Thoracic aorta (tissue), 2 donors: Measurements from ENCODE around the gene ZNF629. TPM values are rescaled to one million over a fixed set of nuclear protein-coding genes. Genes with fewer than 3 reads are reported as not detected.
"Not testable (repeated sequence)": the region's sequence is repeated elsewhere in the genome, so short reads cannot be mapped to it uniquely, and the experiment has no call there.

Source experiments
- ATAC-seq: fragments of 150-250 bp; one replicate; pipeline ENCODE4 v1.8.0; 2017; ENCODE audit warnings: low read depth; ENCODE audit not compliant: insufficient number of reproducible peaks, low FRiP score
- DNase-seq: peaks from one replicate; pipeline ENCODE4 v3.0.0-alpha.2; 2020; ENCODE audit warnings: low spot score
- H3K27ac ChIP-seq, 2 donors: fragments of 200-600 bp; sonication (generic); 1 replicate in 1 of 2; 2 replicates in 1 of 2; pipeline ENCODE4 v1.5.1; 2016; ENCODE audit warnings: mild to moderate bottlenecking in 2 of 2, moderate library complexity in 2 of 2
- H3K27me3 ChIP-seq: fragments of 200-600 bp; sonication (generic); replicated peaks from 2 replicates; pipeline ENCODE4 v1.6.0; 2016; ENCODE audit warnings: mild to moderate bottlenecking; ENCODE audit not compliant: insufficient read depth
- H3K36me3 ChIP-seq: fragments of 200-600 bp; sonication (generic); one replicate; pipeline ENCODE4 v1.5.1; 2016
- H3K4me1 ChIP-seq, 2 donors: fragments of 200-600 bp; sonication (generic); 1 replicate in 1 of 2; 2 replicates in 1 of 2; pipeline versions ENCODE4 v1.5.1 to v1.6.0; 2016; ENCODE audit warnings: low read depth in 2 of 2, mild to moderate bottlenecking in 1 of 2; ENCODE audit not compliant: control insufficient read depth in 1 of 2
- H3K4me3 ChIP-seq: fragments of 200-600 bp; sonication (generic); 2 replicates; pipeline ENCODE4 v1.5.1; 2016; ENCODE audit warnings: mild to moderate bottlenecking
- H3K9me3 ChIP-seq: fragments of 200-600 bp; sonication (generic); 2 replicates; pipeline ENCODE4 v1.5.1; 2016
- total RNA-seq, 2 donors: library from RNA; depleted of rRNA; stranded (reverse); fragments of >200 nt; gene quantifications; one replicate each; pipeline versions ENCODE4 v1.1.0 to v1.2.3, GENCODE V29; 2016
- TF ChIP-seq, protein P1 (sequence below): fragments of 200-600 bp; sonication (generic); IDR thresholded peaks from one replicate; pipeline ENCODE4 v1.5.1; 2019; ENCODE audit warnings: antibody characterized with exemption

ZNF629 gene
- total RNA-seq, 2 donors from 2014 or later = 10.7 to 18.8 TPM

DNA sequence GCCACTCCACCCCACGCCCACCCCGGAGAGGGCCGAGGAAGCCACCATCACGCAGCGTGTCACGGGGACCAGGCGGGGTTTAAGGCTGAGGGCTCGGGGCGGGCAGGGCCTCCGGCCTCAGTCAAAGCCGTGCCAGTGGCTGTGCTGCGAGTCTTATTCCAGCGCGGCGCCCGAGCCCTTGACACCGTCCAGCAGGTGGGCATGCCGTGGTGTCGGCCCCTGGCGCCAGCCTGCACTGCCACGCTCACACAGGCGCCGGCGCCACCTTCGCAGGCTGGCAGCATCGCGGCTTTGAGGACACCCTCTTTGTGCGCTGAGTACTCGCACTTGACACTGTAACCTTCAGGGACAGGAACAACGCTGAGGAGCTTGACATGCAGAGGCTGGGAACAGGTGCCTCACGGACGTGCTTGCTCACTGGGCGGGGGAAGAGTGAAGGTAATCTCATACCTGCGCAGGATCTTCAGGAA, 34.0 kb upstream of the ZNF629 start:
- ATAC-seq (no peak), DNase-seq (no peak)

DNA sequence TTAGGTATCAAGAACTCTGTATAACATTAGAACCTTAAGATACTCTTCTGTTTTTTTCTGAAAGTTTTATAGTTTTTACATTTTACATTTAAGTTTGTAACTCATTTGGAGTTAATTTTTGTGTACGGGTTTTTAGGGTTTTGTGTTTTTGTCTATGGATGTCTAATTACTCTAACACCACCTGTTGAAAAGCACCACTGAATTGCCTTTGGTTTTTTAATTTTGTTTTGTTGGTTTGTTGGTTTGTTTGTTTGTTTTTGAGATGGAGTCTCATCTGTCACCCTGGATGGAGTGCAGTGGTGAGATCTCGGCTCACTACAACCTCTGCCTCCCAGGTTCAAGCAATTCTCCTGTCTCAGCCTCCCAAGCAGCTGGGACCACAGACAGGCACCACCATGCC, 29.8 kb upstream of the ZNF629 start:
- TF ChIP-seq, protein P1, sequence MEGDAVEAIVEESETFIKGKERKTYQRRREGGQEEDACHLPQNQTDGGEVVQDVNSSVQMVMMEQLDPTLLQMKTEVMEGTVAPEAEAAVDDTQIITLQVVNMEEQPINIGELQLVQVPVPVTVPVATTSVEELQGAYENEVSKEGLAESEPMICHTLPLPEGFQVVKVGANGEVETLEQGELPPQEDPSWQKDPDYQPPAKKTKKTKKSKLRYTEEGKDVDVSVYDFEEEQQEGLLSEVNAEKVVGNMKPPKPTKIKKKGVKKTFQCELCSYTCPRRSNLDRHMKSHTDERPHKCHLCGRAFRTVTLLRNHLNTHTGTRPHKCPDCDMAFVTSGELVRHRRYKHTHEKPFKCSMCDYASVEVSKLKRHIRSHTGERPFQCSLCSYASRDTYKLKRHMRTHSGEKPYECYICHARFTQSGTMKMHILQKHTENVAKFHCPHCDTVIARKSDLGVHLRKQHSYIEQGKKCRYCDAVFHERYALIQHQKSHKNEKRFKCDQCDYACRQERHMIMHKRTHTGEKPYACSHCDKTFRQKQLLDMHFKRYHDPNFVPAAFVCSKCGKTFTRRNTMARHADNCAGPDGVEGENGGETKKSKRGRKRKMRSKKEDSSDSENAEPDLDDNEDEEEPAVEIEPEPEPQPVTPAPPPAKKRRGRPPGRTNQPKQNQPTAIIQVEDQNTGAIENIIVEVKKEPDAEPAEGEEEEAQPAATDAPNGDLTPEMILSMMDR = no peak
- H3K9me3 ChIP-seq = no peaks in the 10 kb centered on the region
- H3K36me3 ChIP-seq = no peaks in the 10 kb centered on the region
- no peak overlapping the region for H3K27ac ChIP-seq
- H3K4me1 ChIP-seq = peaks cover 0 to 6% of the 10 kb centered on the region in 2 donors
- ATAC-seq = no peak
- no peak for DNase-seq
- H3K4me3 ChIP-seq = no peak overlapping the region
- no peaks in the 10 kb centered on the region for H3K27me3 ChIP-seq

More for the DNA sequence above, 34.0 kb upstream of the ZNF629 start:
- H3K27me3 ChIP-seq = no peaks in the 10 kb centered on the region
- H3K36me3 ChIP-seq = no peaks in the 10 kb centered on the region
- H3K27ac ChIP-seq = no peak overlapping the region
- H3K9me3 ChIP-seq = no peaks in the 10 kb centered on the region
- no peaks in the 10 kb centered on the region for H3K4me1 ChIP-seq
- TF ChIP-seq, protein P1 = no peak
- H3K4me3 ChIP-seq = no peak overlapping the region

DNA sequence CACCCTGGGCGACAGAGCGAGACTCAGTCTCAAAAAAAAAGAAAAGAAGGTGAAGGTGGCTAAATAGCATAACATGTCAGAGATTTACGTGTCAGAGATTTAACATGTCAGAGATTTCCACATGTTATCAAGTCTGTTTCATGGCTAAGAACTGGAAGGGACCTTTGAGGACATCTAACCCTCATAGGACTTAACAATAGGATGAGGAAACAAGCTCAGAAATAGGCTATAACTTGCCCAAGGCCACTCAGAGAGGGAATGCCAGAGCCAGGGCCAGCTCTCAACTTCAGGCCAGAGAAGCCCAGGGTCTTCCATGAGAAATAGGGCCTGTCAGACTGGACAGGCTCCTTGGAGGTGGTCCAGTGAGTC, 26.8 kb upstream of the ZNF629 start:
- no peaks in the 10 kb centered on the region for H3K27me3 ChIP-seq
- no peaks in the 10 kb centered on the region for H3K36me3 ChIP-seq
- peak overlapping the region; percentile 71 for H3K4me3 ChIP-seq
- H3K9me3 ChIP-seq = no peaks in the 10 kb centered on the region
- DNase-seq (no peak), ATAC-seq (no peak)
- peak overlapping the region; percentile 50 to 70 for H3K27ac ChIP-seq
- H3K4me1 ChIP-seq = peaks cover 0 to 6% of the 10 kb centered on the region in 2 donors
- TF ChIP-seq, protein P1 = no peak

DNA sequence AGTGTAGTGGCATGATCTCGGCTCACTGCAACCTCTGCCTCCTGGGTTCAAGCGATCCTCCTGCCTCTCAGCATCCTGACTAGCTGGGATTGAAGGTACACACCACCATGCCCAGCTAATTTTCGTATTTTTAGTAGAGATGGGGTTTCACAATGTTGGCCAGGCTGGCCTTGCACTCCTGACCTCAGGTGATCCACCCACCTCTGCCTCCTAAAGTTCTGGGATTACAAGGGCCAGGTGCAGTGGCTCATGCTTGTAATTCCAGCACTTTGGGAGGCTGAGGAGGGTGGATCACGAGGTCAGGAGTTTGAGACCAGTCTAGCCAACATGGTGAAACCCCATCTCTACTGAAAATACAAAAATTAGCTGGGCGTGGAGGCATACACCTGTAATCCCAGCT, 22.7 kb upstream of the ZNF629 start:
- H3K27me3 ChIP-seq, H3K4me3 ChIP-seq, ATAC-seq, H3K9me3 ChIP-seq, DNase-seq, H3K27ac ChIP-seq, H3K36me3 ChIP-seq: not testable (repeated sequence)
- peaks cover 4 to 24% of the 10 kb centered on the region in 2 donors for H3K4me1 ChIP-seq

DNA sequence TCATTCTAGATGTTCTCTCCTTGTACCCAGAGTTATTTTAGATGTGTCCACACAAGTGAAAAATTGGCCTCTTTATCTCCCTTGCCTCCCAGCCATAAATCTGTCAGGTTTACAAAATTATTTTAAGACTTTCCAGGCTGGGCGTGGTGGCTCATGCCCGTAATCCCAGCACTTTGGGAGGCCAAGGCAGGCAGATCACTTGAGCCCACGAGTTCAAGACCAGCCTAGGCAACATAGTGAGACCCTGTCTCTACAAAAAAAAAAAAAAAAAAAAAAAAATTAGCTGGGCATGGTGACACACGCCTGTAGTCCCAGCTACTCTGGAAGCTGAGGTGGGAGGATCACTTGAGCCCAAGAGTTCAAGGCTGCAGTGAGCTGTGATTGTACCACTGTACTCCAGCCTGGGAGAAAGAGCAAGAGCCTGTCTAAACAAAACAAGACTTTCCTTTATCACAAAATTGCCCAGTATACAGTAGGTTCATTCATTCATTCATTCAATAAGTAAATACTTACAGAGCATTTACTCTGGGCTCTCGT, 22.0 kb upstream of the ZNF629 start:
- not testable (repeated sequence) for H3K27ac ChIP-seq, H3K4me3 ChIP-seq, H3K36me3 ChIP-seq, H3K27me3 ChIP-seq, H3K9me3 ChIP-seq, ATAC-seq, DNase-seq
- peaks cover 4 to 23% of the 10 kb centered on the region in 2 donors for H3K4me1 ChIP-seq

DNA sequence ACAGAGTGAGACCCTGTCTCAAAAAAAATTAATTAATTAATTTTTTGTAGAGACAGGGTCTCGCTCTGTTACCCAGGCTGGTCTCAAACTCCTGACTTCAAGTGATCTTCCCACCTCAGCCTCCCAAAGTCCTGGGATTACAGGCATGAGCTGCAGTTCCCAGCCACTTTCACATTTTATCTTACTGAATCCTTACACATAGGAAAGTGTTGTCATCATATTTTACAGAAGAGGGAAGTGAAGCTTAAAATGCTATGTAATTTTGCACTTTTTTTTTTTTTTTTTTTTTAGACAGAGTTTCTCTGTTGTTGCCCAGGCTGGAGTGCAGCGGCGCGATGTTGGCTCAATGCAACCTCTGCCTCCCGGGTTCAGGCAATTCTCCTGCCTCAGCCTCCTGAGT, 21.1 kb upstream of the ZNF629 start:
- ATAC-seq (no peak), DNase-seq (no peak)
- Histone ChIP-seq H3K9me3 (no peaks in the 10 kb centered on the region), H3K4me1 (peaks cover 4 to 18% of the 10 kb centered on the region in 2 donors), H3K27ac (no peak overlapping the region), H3K4me3 (no peak overlapping the region), H3K27me3 (no peaks in the 10 kb centered on the region), H3K36me3 (no peaks in the 10 kb centered on the region)
- TF ChIP-seq, protein P1 = no peak
